HG03460 (cell line): Measurements from ENCODE around the gene TPP1.

Experiments
- ATAC-seq: cut with Tn5 transposase; IDR thresholded peaks from one replicate; pipeline ENCODE4 v1.9.1; 2021; ENCODE audit not compliant: unreplicated experiment

Gene TPP1

GRCh38 chr11:6566704-6567370 is 52.4 kb downstream of the TPP1 start:
- no peak for ATAC-seq

DNA sequence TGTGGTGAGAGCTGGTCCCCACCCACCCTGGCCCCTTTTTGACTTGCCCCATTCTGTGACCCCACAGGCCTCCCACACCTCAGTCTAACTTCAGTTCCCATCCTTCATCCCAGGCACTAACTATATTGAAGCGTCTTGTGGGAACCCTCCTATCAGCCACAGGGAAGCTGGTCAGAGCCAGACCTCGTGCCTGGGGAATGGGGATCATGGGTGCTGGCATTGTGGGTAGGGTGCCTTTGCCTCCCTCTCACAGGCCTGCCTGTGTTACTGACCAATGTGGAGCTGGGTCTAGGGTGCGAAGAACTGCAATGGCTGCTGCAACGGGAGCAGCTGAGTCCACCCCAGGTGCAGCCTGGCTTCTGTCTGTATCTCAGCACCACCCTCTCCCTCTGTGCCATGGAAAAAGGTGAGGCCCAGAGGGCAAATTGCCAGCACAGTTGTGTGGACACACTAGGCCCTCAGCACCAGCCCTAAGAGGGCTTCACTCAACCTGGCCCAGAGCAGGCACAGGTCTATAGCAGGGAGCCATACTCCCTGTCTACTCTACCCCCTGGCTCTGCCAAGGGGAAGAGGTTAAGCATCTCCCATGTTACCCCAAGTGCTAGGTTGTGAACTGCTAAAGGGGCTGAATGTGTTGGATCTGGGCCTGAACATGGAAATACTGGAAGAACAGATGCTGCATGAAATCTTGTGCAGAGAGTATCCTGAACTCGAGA is 53.1 kb downstream of the TPP1 start:
- no peak for ATAC-seq

GRCh38 chr11:6565325-6565724 is 53.9 kb downstream of the TPP1 start:
- no peak for ATAC-seq

- ATAC-seq, result no peak
Observed at GRCh38 chr11:6563667-6564066, 55.6 kb downstream of the TPP1 start.

DNA sequence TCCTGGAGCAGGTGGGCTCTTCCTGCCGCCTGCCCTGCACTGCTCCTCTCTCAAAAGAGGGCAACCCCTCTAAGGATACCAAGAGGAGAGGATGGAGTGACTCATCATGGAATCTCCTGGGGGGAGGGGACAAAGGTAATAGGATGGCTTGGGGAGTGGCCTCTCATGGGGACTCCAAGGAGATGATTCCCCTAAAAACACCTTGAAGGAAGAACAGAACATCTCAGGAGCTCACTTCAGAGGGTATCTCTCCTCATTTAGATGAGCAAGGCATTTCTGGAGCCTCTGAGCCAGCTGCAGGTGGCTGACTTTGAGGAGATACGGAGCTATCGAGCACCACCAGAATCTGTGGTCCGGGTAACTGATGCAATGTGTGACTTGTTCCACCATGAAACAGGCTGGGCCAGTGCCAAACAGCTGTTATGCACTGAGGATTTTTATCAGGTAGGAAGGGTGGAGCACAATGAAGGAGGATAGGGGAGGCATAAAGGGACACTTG is 56.1 kb downstream of the TPP1 start:
- no peak for ATAC-seq
